DMS53 treated with DMSO at 0.1 percent for 48 hours (cell line): ENCODE measurements around the gene TXNRD2.
"Not testable (repeated sequence)": the region's sequence is repeated elsewhere in the genome, so short reads cannot be mapped to it uniquely, and the experiment has no call there.

Source experiments
- DNase-seq: peaks from one replicate; lab custom pipeline; 2025; ENCODE audit not compliant: unreplicated experiment; lab: John Stamatoyannopoulos, UW

TXNRD2 gene

DNA sequence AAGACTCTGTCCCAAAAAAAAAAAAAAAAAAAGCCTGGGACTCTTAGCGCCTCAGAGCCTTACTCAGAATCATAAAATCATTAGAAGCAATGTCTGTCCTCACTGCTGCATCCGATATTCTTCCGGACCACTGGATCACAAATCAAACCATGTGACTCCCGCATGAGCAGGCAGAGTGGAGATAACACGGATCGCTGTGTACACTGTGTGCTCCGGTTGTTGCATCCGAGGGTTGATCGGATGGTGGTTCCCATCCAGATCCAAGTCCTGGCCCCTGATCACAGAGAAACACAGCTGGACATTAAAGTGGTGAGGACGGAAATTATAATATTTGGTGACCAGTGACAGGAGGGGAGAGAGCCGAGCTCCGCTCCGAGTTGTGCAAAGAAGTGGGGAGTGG lies 9.7 kb upstream of the TXNRD2 start:
- DNase-seq, result no peak

DNA sequence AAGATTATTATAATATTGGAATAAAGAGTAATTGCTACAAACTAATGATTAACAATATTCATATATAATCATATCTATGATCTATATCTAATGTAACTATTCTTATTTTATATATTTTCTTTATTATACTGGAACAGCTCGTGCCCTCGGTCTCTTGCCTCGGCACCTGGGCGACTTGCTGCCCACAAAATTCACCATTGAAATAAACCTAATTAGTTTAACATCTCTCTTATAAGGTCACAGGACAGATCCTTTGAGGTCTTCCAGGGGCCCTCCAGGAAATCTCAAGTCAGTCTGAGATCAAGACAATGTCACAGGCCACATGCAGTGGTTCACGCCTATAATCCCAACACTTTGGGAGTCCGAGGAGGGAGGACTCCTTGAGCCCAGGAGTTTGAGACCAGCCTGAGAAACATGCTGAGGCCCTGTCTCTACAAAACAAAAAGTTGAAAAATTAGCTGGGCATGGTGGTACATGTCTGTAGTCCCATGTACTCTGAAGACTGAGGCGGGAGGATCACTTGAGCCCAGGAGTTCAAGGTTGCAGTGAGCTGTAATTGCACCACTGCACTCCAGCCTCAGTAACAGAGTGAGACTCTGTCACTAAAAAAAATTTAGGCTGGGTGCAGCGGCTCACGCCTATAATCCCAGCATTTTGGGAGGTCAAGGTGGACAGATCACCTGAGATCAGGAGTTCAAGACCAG lies 6.6 kb upstream of the TXNRD2 start:
- DNase-seq, result no peak

DNA sequence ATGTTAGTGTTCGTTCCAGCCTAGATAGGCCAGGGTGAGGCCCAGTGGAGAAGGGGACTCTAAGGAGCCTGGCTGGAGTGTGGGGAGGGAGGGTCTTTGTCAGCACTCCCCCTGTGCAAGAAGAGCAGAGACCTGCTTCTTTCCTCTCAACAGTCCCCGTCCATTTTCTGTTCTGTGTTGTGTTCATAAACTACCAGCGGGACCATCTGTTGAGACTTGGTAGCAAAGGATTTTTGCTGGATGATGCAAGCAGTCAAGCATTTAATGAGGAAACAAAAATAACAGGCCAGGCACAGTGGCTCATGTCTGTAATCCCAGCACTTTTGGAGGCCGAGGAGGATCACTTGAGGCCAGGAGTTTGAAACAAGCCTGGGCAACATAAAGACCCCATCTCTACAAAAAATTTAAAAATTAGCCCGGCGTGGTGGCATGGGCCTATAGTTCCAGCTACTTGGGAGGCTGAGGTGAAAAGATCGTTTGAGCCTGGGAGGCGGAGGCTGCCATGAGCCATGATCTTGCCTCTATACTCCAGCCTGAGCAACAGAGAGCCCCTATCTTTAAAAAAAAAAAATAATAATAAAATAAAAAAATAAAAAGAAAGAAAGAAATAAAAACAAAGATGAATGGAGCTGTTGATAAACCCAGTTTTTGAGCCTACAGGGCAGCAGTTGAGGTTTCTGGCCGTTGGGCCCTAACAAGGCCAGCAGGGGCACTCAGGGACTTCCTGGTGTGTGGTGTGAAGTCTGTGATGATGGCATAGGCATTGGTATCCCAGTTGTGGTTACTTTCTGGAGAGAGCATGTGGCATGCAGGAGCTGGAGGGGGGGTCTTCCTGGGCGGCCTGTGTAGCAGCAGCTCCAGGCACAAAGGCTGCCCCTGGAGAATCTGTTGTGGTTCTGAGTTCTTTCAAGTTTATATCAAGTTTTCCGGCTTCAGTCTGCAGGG lies 1.7 kb upstream of the TXNRD2 start:
- no peak for DNase-seq

DNA sequence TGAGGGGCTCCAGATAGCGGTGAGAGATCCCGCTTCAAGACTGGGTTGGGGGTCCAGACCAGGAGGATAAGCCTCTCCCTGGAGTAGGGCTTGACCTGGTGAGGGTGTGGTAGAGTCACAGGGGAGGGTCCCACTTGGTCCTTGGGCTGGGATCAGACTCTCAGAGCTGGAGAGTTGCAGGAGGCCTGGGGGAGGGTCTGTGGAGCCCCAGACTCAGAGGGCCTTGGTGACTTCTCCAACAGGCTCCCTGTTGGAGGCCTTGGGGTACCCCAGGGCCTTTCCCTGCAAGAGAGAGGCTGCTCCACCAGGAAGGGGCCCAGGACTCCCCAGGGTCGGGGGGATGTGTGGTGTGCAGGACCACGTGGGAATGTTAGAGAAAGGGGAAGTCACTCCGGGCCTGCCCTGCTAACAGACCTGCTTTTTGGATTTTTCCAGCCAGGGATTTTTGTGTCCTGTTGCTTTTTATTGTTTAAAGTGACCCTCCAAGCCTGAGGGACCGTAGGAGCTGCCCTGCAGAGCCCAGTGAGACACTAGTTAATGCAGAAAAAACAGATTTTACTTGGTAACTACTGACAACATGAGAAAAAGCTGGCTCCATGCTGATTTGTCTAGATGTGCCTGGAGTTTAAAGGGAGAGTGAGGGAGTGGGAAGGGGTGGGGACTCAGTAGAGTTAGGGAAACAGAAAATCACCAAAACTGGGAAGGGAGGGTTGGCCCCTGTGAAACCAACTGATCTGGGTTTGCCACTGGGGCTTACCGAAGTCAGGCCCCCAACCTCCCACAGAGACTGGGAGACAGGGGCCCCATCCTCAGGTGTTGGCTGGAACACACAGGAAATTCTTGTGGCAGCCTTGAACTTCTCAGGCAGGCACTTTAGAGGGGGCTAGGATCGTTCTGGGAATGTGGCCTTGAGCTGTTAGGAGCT lies 801 bp upstream of the TXNRD2 start:
- DNase-seq, result no peak

DNA sequence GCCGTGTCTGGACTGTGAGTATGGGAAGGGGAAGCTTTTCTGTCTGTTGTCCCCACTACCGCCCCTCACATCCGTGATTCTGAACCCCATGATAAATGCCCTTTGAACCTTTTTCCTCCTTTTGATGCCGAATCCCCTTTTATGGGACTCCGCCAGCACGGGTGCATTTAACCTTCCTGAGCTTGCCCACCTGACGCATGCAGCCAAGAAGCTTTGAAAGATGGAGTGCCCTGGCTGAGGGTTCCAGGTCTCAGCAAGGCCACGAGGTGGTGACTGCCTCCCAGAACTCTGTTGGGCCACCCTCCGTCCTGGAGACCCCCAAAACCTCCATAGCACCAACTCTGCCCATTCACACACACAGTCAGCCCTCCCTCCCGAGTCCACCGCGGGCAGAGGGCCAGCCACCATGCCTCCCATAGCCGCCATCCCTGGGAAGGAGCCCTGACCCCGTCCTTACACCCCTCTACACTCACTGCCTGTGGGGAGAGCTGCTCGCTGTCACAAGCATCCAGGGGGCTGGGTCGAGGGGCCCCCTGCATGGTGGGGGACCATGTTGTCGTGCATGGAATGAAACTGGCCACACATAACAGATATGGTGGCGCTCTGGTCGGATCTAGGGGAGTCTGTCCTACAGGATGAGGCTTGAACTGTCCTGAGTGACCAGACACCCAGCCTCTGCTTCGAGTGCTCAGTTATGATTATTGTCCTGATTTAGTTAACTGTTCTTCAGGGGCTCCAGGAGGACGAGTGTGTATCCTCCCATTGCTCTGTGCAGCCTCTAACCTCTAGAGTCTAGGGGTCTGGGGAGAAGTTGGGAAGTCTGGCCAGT lies 868 bp downstream of the TXNRD2 start:
- DNase-seq, result no peak

DNA sequence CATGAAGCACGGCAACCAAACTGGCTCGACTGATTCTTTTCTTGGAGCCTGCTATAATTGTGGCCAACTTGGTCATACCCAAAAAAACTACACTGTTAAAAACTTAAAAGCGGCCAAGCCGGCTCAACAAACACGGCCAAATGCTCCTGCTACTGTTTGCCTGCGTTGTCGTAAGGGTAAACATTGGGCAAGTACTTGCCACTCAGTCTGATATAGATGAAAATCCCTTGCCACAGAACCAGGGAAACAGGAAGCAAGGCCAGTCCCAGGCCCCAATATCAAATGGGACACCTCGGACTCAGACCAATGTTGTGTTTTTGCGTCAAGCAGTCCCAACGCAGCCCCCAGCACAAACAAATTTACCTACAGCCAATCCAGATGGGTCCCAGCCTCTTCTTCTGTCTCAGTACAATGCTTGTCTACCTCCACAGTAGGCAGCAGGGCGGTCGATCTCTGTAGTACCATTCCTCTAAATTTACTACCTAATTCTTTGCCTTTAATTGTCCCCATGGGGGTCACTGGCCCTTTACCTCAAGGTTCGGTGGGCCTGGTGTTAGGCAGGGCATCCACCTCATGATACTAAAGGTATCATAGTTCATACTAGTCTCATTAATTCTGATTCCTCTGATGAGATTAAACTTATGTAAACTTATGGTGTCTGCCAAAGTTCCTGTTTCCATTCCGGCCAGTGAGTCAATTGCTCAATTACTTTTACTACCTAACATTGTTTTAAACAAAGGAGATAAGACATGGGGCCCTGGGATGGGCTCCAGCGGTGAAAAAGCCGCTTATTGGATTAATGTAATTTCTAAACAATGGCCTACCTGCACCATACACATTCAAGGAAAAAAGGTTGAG lies 3.8 kb downstream of the TXNRD2 start:
- DNase-seq, result no peak

DNA sequence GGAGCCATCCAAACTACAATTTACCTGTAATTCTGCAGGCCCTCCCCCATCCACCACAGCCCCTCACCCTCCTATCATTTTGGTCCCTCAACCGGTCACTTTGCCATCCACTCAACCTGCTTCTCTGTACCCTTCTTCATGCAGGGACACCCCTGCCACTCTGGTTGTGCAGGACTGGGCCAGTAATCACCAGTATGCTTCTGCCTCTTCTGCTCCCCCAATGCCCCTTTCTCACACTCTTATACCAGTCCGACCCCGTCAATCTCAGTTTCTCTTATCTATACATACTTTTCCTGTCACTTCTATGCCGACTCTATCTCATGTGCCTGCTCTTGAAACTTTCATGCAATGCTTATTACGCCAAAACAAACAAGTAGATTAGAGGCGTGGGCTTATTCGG lies 5.1 kb downstream of the TXNRD2 start:
- no peak for DNase-seq

DNA sequence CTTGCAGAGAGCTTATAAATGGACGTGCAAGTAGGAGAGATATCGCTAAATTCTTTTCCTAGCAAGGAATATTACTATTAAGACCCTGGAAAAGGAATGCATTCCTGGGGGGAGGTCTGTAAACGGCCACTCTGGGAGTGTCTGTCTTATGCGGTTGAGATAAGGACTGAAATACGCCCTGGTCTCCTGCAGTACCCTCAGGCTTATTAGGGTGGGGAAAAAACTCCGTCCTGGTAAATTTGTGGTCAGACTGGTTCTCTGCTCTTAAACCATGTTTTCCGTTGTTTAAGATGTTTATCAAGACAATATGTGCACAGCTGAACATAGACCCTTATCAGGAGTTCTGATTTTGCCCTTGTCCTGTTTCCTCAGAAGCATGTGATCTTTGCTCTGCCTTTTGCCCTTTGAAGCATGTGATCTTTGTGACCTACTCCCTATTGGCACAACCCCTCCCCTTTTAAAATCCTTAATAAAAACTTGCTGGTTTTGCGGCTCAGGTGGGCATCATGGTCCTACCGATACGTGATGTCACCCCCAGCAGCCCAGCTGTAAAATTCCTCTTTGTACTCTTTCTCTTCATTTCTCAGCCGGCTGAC lies 6.4 kb downstream of the TXNRD2 start:
- not testable (repeated sequence) for DNase-seq

DNA sequence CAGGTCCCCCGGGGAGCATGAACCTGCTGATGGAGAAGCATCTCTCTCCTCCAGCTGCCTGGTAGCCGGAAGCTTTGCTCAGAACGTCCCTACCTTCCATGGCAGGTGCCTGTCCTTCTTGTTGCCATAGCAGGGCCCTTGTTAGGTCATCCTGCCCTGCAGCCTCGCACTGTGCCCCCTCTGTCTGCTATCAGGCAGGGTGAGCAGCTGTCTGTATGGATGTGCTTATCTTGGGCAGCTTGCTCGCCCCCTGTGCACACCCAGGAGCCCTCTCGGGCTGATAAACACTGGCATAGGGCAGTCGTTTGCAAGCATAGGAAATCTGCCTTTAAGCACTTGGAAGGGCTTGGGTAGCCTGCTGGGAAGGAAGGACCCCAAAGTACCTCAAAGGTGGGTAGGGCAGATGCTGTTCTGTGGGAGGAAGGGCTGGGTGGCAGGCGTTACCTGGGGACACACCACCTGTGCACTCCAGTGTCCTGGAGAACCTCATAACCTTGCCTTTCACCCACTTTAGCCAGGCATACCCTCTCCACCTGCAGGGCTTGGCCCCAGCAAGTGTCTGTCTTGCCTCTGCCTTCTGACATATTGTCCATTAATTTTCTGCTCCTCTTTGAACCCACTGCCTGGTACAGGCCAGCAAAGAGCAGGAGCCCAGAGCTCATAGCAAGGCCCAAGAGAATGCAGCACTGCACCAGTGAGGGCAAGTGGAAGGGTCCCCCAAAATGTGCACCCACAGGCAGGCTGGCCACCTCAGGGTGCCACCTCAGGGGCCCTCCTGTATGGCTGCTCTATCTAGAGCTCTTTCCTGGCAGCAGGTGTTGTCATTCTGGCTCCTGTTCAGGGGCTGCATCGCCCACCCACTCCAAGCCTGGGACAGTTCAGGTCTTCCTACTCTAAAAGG lies 8.0 kb downstream of the TXNRD2 start:
- no peak for DNase-seq

DNA sequence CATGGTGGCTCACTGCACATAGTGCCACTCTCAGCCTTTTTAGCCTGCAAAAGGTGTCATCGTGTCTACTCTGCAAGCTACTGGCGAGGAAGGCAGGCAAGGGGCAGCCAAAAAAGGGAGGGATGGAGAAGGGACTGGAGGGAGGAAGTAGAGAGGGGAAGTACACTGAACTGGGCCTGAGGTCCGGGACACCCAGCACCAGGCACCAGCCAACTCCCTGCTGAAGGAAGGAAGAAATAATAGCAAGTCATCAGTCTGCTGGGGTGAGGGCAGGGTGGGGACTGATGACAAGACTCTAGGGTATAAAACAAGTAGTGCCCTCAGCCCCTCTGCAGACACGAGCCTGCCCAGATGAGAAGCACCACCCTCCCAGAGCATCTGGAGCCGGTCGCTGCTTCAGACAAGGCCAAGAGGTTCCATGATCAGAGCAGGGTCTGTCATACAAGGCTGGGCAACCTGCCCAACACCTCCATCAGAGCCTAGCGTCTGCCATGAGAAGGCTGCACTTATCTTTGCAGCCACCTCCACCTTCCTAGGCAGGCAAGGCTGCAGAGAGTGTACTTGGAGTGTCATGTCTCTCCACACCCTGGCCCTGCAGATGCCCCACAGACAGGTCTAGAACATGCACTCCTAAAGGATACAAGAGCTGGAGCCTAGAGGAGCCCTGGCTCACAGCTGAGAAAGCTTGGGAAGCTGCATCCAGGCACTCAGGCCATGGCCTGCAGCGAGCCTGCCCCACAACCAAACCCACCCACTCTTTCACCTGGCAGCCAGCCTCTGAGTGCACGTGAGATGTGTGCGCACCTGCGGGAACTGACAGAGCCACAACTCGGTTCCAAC lies 9.0 kb downstream of the TXNRD2 start:
- DNase-seq, result no peak

DNA sequence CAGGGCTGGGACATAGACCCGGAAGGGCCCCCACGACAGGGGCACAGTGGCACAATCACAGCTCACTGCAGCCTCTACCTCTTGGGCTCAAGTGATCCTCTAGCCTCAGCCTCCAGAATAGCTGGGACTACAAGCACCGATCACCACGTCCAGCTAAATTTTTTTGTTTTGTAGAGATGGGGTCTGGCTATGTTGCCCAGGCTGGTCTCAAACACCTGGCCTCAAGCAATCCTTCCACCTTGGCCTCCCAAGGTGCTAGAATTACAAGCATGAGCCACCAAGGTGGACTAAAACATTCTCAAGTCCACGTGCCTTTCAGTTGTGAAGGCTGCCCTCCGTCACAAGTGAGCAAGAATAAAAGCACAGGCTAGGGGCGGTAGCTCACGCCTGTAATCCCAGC lies 10.1 kb downstream of the TXNRD2 start:
- DNase-seq, result no peak

DNA sequence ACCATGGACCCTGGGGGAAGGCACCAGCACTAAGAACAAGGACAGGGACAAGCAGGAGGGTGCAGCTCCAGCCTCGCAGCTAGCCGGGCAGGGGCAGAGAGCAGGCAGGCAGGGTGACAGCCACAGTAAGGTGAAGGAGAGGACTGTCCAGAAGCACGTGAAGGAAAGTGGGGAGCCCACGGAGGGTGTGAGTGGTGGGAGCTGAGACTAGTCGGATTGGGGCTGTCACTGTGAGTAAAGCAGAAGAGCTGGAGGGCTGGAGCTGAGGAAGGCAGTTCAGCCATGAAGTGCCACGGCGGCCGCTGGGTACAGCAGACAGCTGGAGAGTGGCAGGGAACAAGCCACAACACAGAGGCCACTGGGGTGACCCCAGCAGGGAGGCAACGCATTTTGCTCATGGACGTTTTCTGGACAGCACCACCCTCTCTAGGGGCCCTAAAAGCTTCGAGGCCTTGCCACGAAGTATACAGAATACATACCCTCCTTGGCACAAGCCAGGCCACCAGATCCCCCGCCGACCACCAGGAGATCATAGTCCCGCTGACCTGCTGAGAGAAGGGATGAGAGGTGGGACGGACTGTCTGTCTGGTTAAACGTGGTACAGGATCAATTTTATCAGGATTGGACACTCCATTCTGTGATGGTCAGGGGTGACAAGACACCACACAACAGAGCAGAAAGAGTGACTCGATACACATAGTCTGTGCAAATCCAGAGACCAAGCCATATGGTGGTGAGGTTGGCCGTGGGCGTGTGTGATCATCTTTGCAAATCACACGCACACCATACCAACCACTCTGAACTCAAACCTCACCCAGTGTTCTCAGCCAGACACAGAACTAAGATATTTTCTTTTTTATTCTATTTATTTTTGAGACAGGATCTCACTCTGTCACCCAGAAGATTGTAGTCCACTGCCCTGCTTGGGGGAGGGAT lies 10.8 kb downstream of the TXNRD2 start:
- DNase-seq, result no peak

DNA sequence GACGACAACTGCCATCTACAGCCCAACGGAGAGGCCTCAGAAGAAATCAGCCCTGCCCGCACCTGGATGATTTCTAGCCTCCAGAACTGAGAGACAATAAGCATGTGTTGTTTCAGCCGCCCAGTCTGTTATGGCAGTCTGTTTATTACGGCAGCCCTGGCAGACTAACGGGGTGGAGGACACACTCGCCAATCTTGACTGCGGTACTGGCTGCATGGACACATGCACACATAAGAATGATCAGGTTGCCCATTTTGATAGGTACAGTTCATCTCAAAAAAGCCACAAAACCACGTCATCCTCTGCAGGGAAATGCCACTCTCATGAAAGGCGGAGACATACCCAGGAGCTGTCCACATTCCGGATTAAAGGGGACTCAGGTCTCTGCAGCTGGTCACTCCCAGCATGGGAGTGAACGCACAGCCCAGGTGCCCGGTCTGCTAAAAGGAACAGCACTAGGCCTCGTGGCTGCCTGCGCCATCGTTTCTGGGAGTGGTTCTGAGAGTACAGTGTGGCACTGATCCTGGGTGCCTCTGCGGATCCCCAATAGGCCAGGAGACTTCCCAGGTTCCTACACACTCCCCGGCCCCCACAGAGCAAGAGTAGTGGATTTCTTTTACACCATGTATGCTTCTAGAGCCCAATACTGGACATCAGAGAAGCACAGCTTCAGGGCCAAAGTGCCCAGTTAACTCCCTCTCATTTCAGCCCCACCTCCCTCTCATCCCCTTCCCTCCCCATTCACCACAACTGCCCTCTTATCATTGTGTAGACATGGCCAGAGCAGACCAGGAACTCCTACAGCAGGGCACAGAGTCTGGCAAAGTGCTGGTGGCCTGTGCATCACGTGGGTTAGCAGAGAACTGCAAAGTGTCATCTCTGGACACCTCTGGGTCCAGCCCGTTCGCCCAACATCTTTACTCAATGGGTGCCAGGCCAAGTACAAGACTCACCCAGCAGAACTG lies 11.8 kb downstream of the TXNRD2 start:
- DNase-seq, result no peak

DNA sequence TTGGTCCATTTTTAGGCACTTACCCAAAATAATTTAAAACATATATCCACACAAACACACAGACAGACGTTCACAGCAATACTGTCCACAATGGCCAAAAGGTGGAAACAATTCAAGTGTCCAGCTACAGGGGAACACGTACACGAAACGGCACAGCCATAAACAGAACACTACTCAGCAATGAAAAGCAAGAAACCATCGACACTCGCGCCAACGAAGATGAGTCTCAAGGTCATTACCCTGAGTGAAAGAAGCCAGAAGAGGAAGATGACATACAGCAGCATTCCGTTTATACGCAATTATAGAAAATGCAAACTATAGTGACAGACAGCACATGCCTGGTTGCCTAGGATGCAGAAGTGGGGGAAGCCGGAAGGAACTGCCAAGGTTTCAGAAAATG lies 13.4 kb downstream of the TXNRD2 start:
- no peak for DNase-seq

DNA sequence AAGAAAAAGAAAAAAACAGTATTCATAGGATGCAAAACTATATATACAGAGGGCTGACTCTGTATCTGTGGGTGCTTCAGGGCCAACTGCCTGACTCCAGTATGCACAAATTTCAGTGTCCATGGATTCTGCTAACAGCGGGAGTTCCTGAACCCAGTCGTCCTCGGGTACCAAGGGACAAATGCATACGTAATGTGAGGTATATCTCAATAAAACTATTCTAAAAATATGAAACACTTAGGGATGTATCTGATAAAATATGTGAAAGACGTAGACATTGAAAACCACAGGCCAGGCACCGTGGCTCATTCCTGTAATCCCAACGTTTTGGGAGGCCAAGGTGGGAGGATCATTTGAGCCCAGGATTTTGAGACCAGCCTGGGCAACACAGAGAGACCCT lies 13.9 kb downstream of the TXNRD2 start:
- DNase-seq, result no peak
